Measurements from ENCODE around the gene NFX1.
A peak's percentile ranks its signal among the peaks of the same experiment; 100 is the strongest.

NFX1 gene

DNA sequence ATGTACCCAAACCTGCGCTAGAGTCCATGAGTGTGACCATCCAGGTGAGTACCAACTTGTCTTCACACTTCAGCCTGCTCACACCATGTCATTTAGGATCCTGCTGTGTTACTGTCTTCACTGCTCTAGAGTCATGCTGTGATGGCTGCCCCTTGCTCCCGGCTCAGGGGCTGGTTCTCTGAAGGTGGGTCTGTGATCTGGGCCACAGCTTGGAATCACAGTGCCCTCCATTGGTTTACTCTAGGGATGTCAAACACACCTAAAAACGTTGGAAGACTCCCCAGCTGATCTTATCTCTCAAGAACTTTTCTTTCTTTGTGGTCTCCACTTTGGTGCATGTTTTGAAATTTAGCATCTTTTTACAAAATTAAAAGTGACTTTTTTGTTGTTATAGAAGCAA, 53.8 kb downstream of the NFX1 start:
- no peak overlapping the region for H3K4me3 ChIP-seq (ENCODE audit: control insufficient read depth, low read depth, low read length)
- DNase-seq (ENCODE audit: low read depth), result no peak
- TF ChIP-seq, protein P1, sequence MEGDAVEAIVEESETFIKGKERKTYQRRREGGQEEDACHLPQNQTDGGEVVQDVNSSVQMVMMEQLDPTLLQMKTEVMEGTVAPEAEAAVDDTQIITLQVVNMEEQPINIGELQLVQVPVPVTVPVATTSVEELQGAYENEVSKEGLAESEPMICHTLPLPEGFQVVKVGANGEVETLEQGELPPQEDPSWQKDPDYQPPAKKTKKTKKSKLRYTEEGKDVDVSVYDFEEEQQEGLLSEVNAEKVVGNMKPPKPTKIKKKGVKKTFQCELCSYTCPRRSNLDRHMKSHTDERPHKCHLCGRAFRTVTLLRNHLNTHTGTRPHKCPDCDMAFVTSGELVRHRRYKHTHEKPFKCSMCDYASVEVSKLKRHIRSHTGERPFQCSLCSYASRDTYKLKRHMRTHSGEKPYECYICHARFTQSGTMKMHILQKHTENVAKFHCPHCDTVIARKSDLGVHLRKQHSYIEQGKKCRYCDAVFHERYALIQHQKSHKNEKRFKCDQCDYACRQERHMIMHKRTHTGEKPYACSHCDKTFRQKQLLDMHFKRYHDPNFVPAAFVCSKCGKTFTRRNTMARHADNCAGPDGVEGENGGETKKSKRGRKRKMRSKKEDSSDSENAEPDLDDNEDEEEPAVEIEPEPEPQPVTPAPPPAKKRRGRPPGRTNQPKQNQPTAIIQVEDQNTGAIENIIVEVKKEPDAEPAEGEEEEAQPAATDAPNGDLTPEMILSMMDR (IDR thresholded peaks at IDR 0.05; ENCODE audit: control insufficient read depth, insufficient read depth, low read depth, low read length, missing control alignments), result no peak

- no peak overlapping the region for H3K4me3 ChIP-seq (ENCODE audit: control insufficient read depth, low read depth, low read length)
- TF ChIP-seq, protein P1 (IDR thresholded peaks at IDR 0.05; ENCODE audit: control insufficient read depth, insufficient read depth, low read depth, low read length, missing control alignments), result no peak
- DNase-seq (ENCODE audit: low read depth), result no peak
Observed at GRCh38 chr9:33346564-33346963, 56.2 kb downstream of the NFX1 start.

- no peak for DNase-seq (ENCODE audit: low read depth)
Observed at GRCh38 chr9:33348998-33349397, 58.7 kb downstream of the NFX1 start.

DNA sequence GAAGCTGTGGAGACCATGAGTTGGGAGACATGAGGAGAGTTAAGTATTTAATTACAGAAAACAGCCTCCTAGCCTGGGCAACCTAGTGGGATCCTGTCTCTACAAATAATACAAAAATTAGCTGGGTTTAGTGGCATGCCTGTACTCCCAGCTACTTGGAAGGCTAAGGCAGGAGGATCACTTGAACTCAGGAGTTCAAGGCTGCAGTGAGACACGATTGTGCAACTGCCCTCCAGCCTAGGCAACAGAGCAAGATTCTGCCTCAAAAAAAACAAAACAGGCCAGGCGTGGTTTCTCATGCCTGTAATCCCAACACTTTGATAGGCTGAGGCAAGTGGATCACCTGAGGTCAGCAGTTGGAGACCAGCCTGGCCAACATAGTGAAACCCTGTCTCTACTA, 59.4 kb downstream of the NFX1 start:
- no peak for DNase-seq (ENCODE audit: low read depth)
- no peak overlapping the region for H3K4me3 ChIP-seq (ENCODE audit: control insufficient read depth, low read depth, low read length)
- TF ChIP-seq, protein P1 (IDR thresholded peaks at IDR 0.05; ENCODE audit: control insufficient read depth, insufficient read depth, low read depth, low read length, missing control alignments), result no peak

More at GRCh38 chr9:33348998-33349397, 58.7 kb downstream of the NFX1 start:
- H3K4me3 ChIP-seq (ENCODE audit: control insufficient read depth, low read depth, low read length), result no peak overlapping the region
- TF ChIP-seq, protein P1 (IDR thresholded peaks at IDR 0.05; ENCODE audit: control insufficient read depth, insufficient read depth, low read depth, low read length, missing control alignments), result no peak

GRCh38 chr9:33350310-33350709, 60.0 kb downstream of the NFX1 start:
- peak; percentile 66 for DNase-seq (ENCODE audit: low read depth)
- no peak overlapping the region for H3K4me3 ChIP-seq (ENCODE audit: control insufficient read depth, low read depth, low read length)
- TF ChIP-seq, protein P1 (IDR thresholded peaks at IDR 0.05; ENCODE audit: control insufficient read depth, insufficient read depth, low read depth, low read length, missing control alignments), result no peak

DNA sequence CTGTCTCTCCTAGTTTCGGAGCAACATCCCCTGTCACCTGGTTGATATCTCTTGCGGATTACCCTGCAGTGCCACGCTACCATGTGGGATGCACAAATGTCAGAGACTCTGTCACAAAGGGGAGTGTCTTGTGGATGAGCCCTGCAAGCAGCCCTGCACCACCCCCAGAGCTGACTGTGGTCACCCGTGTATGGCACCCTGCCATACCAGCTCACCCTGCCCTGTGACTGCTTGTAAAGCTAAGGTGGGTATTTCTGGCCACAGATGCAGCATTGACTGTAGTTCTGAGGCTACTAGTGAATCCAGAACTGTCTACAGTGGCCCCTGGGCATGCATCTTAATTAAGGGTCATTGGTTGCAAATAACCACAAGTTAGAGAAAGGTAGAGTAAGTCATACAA, 61.2 kb downstream of the NFX1 start:
- no peak for DNase-seq (ENCODE audit: low read depth)
- no peak overlapping the region for H3K4me3 ChIP-seq (ENCODE audit: control insufficient read depth, low read depth, low read length)
- TF ChIP-seq, protein P1 (IDR thresholded peaks at IDR 0.05; ENCODE audit: control insufficient read depth, insufficient read depth, low read depth, low read length, missing control alignments), result no peak

DNA sequence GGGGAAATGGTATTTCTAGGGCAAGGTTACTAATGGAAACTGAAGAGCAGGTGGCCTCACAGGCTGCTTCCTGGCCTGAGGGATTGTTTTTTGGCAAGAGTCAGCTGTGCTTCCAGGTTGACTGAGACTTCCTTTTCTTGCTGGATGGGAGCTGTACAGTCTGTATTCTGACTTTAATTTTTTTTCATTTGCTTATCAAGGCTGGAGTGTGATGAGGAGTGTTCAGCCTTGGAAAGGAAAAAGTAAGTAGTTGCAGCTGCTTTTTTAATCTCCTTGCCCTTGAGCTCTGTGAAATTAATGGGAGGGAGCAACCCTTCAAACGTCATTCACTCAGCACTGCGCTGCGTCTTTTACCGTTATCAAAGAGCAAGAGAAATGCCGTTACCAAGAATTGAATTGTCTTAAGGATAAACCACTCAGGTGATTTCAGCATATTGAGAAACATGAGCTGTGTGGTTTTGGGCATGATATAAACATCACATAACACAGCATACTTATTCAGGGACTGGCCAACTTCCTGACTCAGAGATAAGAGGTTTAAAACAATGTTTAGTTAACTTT, 64.4 kb downstream of the NFX1 start:
- no peak for DNase-seq (ENCODE audit: low read depth)
- no peak overlapping the region for H3K4me3 ChIP-seq (ENCODE audit: control insufficient read depth, low read depth, low read length)
- TF ChIP-seq, protein P1 (IDR thresholded peaks at IDR 0.05; ENCODE audit: control insufficient read depth, insufficient read depth, low read depth, low read length, missing control alignments), result no peak
